OCI-LY3 (cell line): ENCODE measurements around the gene TMEM106B.

Experiments
- CTCF ChIP-seq: fragments of 200-600, 300-600 bp; sonication (generic); IDR thresholded peaks from 2 replicates; pipeline ENCODE4 v1.5.1; 2014; ENCODE audit warnings: antibody characterized with exemption, low read length, low read depth
- EZH2phosphoT487 ChIP-seq: fragments of 200-600 bp; shearing (Covaris generic); IDR thresholded peaks from 2 replicates; pipeline ENCODE4 v1.6.1; 2018; ENCODE audit warnings: antibody characterized with exemption, mixed run types, low read depth

DNA sequence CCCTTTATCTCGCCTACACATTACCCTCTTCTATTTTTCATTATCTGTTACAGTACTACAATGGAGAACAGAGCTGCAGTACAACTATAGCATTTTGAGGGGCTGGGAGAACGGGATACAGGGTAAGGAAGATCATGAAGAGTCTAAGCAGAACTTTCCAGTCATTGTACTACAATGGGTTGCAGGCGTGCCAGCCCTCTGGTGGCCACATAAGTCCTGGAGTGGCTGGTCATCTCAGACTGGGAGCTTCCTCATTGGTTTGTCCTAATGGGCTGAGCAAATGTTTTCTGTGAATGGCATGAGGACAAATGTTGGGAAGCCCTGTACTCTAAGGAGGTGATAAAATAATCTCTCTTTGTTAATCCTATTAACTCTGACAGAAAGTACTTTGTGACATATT lies 33.0 kb downstream of the TMEM106B start:
- TF ChIP-seq CTCF: no peak
- no peak for TF ChIP-seq EZH2phosphoT487
